Activated CD4-positive, alpha-beta T cell treated with anti-CD3 and anti-CD28 coated beads, Interleukin-2, amount 10 ng/mL, durations not matched to agents 24 days and 14 days (primary cell): ENCODE results near the gene AFG1L. TPM values are rescaled to one million over a fixed set of nuclear protein-coding genes. Genes with fewer than 3 reads are reported as not detected.
"Not testable (repeated sequence)": the region's sequence is repeated elsewhere in the genome, so short reads cannot be mapped to it uniquely, and the experiment has no call there.

ENCODE experiments used
- DNase-seq: peaks from one replicate; pipeline ENCODE4 v3.0.0; 2022
- H3K27ac Mint-ChIP-seq: one replicate; pipeline ENCODE4 v1.8.0; 2022; ENCODE audit warnings: mild to moderate bottlenecking, mixed read lengths
- H3K27me3 Mint-ChIP-seq: one replicate; pipeline ENCODE4 v1.8.0; 2022; ENCODE audit warnings: mixed read lengths
- H3K36me3 Mint-ChIP-seq: one replicate; pipeline ENCODE4 v1.8.0; 2022; ENCODE audit warnings: low read depth, mild to moderate bottlenecking, mixed read lengths
- H3K4me1 Mint-ChIP-seq: one replicate; pipeline ENCODE4 v1.8.0; 2021; ENCODE audit warnings: mixed read lengths
- H3K4me3 Mint-ChIP-seq: one replicate; pipeline ENCODE4 v1.8.0; 2022; ENCODE audit warnings: mild to moderate bottlenecking, moderate library complexity, mixed read lengths
- H3K9me3 Mint-ChIP-seq: one replicate; pipeline ENCODE4 v1.8.0; 2021; ENCODE audit warnings: mixed read lengths
- intact Hi-C: fragments of 100-400 bp; cut with micrococcal nuclease; formaldehyde crosslinking; loops from one replicate; pipeline ENCODE4 v1.15.1; 2023
- total RNA-seq: library from RNA; stranded (reverse); gene quantifications from 2 replicates; pipeline ENCODE4 v1.2.3, GENCODE V29; 2022

The AFG1L gene
- 6.0 and 6.3 TPM in 2 replicates for total RNA-seq

- peaks cover 1% of the 10 kb centered on the region for H3K27me3 Mint-ChIP-seq
- H3K4me3 Mint-ChIP-seq = peak within 1 kb of the TSS; percentile 99
- H3K4me1 Mint-ChIP-seq = peaks cover 21% of the 10 kb centered on the region
- peaks cover 4% of the 10 kb centered on the region for H3K36me3 Mint-ChIP-seq
- H3K27ac Mint-ChIP-seq = peak within 1 kb of the TSS; percentile 100
- peak; percentile 96 for DNase-seq
- no peaks in the 10 kb centered on the region for H3K9me3 Mint-ChIP-seq
- intact Hi-C loops = loop anchor here (1.0 to 5.0 kb wide), 3 partner anchors 34 to 337 kb away; partner anchors contain the start of genes SEC63 and SNX3
Observed at GRCh38 chr6:108294727-108295625, at the start of gene AFG1L. Gene AFG1L, plus strand, starts transcription at chr6:108295054. Its CDS starts 26 bp downstream, at chr6:108295080.

DNA sequence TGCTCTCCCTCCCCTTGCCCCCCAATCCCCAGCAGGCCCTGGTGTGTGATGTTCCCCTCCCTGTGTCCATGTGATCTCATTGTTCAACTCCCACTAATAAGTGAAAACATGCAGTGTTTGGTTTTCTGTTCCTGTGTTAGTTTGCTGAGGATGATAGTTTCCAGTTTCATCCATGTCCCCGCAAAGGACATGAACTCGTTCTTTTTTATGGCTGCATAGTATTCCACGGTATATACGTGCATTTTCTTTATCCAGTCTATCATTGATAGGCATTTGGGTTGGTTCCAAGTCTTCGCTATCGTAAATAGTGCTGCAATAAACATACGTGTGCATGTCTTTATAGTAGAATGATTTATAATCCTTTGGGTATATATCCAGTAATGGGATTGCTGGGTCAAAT is 49.8 kb upstream of the AFG1L start:
- not testable (repeated sequence) for H3K4me3 Mint-ChIP-seq, DNase-seq
- H3K36me3 Mint-ChIP-seq = peaks cover 47% of the 10 kb centered on the region

GRCh38 chr6:108247965-108248536 is 46.8 kb upstream of the AFG1L start:
- no peak for DNase-seq
- intact Hi-C loops = no loop called here
- no peaks in the 10 kb centered on the region for H3K27me3 Mint-ChIP-seq
- H3K4me3 Mint-ChIP-seq = no peak overlapping the region
- H3K9me3 Mint-ChIP-seq = no peaks in the 10 kb centered on the region
- peaks cover 13% of the 10 kb centered on the region for H3K4me1 Mint-ChIP-seq
- H3K27ac Mint-ChIP-seq = no peak overlapping the region
- H3K36me3 Mint-ChIP-seq = peaks cover 44% of the 10 kb centered on the region

More for the DNA sequence above, 49.8 kb upstream of the AFG1L start:
- H3K27me3 Mint-ChIP-seq, H3K9me3 Mint-ChIP-seq, intact Hi-C loops, H3K4me1 Mint-ChIP-seq, H3K27ac Mint-ChIP-seq: not testable (repeated sequence)

DNA sequence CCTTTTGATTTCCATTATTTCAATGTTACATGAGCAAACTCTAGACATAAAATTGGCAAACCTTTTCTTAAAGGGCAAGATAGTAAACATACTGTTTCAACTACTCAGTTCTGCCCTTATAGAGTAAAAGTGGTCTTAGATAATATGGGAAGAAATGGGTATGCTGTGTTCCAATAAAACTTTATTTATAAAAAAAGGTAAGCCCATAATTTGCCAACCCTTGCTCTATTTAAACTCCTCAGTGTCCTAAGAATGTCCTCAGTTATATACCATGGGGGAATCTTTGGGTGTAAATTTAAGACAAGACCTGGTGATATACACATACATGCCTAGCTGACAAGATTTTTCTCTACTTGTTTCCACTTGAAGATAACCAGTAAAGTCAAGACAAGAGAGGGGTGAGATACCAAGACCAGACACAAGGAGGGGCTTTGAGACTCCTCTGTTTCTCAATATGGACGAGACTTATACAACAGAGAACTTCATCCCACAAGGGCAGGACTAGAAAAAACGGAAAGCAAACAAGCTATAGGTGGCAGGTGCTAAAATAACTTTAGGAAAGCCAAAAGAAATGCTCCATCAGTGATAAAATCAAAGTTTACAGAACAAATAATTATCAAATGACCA is 44.5 kb upstream of the AFG1L start:
- Mint-ChIP-seq H3K4me3 (no peak overlapping the region), H3K27ac (no peak overlapping the region), H3K4me1 (peaks cover 20% of the 10 kb centered on the region), H3K27me3 (no peaks in the 10 kb centered on the region), H3K9me3 (no peaks in the 10 kb centered on the region), H3K36me3 (peaks cover 34% of the 10 kb centered on the region)
- intact Hi-C loops = no loop called here
- no peak for DNase-seq

- no peaks in the 10 kb centered on the region for H3K9me3 Mint-ChIP-seq
- no peaks in the 10 kb centered on the region for H3K27me3 Mint-ChIP-seq
- DNase-seq = no peak
- intact Hi-C loops = no loop called here
- peaks cover 27% of the 10 kb centered on the region for H3K36me3 Mint-ChIP-seq
- H3K27ac Mint-ChIP-seq = no peak overlapping the region
- H3K4me1 Mint-ChIP-seq = peaks cover 20% of the 10 kb centered on the region
- H3K4me3 Mint-ChIP-seq = no peak overlapping the region
Observed at GRCh38 chr6:108251252-108251651, 43.6 kb upstream of the AFG1L start.

DNA sequence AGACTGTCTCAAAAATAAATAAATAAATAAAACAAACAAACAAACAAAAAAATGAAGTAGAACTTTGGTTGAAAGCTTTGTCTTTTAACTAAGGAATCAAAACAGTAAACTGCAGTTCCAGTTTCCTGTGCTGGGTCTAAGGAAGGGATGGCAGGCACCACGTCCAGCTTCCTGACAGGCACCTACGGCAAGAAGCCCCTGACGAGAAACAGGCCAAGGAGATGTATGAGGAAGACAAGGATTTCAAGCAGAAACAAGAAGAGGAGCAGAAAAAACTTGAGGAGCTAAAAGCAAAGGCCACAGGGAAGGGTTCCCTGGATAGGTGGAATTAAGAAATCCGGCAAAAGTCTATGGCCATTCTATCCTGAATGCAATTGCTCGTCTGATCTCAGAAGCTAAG is 42.8 kb upstream of the AFG1L start:
- H3K36me3 Mint-ChIP-seq = peaks cover 29% of the 10 kb centered on the region
- H3K4me3 Mint-ChIP-seq = no peak overlapping the region
- H3K4me1 Mint-ChIP-seq = peaks cover 25% of the 10 kb centered on the region
- H3K27ac Mint-ChIP-seq = no peak overlapping the region
- H3K9me3 Mint-ChIP-seq = no peaks in the 10 kb centered on the region
- intact Hi-C loops = no loop called here
- H3K27me3 Mint-ChIP-seq = no peaks in the 10 kb centered on the region
- DNase-seq = no peak

DNA sequence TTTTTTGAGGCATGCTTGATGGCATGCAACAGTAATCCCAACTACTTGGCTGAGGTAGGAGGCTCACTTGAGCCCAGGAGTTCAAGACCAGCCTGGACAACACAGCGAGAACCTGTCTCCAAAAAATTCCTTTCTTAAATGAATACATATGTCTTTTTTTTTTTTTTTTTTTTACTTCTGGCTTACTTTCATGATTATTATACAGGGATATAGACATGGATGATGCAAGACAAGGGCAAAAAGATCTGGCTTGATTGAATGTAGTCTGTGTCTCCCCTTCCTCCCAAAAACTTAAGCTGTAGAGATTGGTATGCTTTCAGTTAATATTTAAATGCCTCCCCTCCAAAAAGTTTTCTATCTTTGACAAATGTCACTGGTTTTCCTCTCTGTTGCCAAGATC is 41.6 kb upstream of the AFG1L start:
- no peak for DNase-seq
- Mint-ChIP-seq H3K4me3 (no peak overlapping the region), H3K27me3 (no peaks in the 10 kb centered on the region), H3K36me3 (peaks cover 25% of the 10 kb centered on the region), H3K4me1 (peaks cover 23% of the 10 kb centered on the region), H3K9me3 (no peaks in the 10 kb centered on the region), H3K27ac (no peak overlapping the region)
- intact Hi-C loops = no loop called here

GRCh38 chr6:108254433-108255410 is 40.1 kb upstream of the AFG1L start:
- H3K27ac Mint-ChIP-seq = no peak overlapping the region
- DNase-seq = no peak
- peaks cover 28% of the 10 kb centered on the region for H3K4me1 Mint-ChIP-seq
- H3K9me3 Mint-ChIP-seq = no peaks in the 10 kb centered on the region
- peaks cover 25% of the 10 kb centered on the region for H3K36me3 Mint-ChIP-seq
- H3K4me3 Mint-ChIP-seq = no peak overlapping the region
- H3K27me3 Mint-ChIP-seq = no peaks in the 10 kb centered on the region
- intact Hi-C loops = no loop called here

- peaks cover 10% of the 10 kb centered on the region for H3K36me3 Mint-ChIP-seq
- intact Hi-C loops = loop anchor here (2.0 to 10.0 kb wide), 6 partner anchors 37 to 1233 kb away; partner anchors contain the start of genes CD164, MTRES1 and OSTM1
- H3K27ac Mint-ChIP-seq = peak overlapping the region; percentile 89
- H3K4me1 Mint-ChIP-seq = peaks cover 18% of the 10 kb centered on the region
- H3K27me3 Mint-ChIP-seq = peaks cover 9% of the 10 kb centered on the region
- H3K9me3 Mint-ChIP-seq = no peaks in the 10 kb centered on the region
- peak overlapping the region; percentile 86 for H3K4me3 Mint-ChIP-seq
- peak; percentile 76 for DNase-seq
Observed at GRCh38 chr6:108260126-108260808, 34.6 kb upstream of the AFG1L start.

- peak; percentile 97 for DNase-seq
- no peaks in the 10 kb centered on the region for H3K9me3 Mint-ChIP-seq
- peaks cover 10% of the 10 kb centered on the region for H3K36me3 Mint-ChIP-seq
- peak within 1 kb of the TSS; percentile 86 for H3K4me3 Mint-ChIP-seq
- peaks cover 18% of the 10 kb centered on the region for H3K4me1 Mint-ChIP-seq
- peak within 1 kb of the TSS; percentile 89 for H3K27ac Mint-ChIP-seq
- intact Hi-C loops = loop anchor here (1.0 to 10.0 kb wide), 9 partner anchors 33 to 1234 kb away; partner anchors contain the start of genes CD164, MTRES1, OSTM1 and SESN1
- peaks cover 9% of the 10 kb centered on the region for H3K27me3 Mint-ChIP-seq
Observed at GRCh38 chr6:108260809-108261569, 33.9 kb upstream of the AFG1L start, which contains the start of gene SNX3. Gene SNX3, minus strand, starts transcription at chr6:108261040. Its CDS starts 119 bp downstream, at chr6:108260921.

GRCh38 chr6:108263371-108263770 is 31.5 kb upstream of the AFG1L start:
- Mint-ChIP-seq H3K36me3 (peaks cover 3% of the 10 kb centered on the region), H3K4me3 (no peak overlapping the region), H3K4me1 (peaks cover 10% of the 10 kb centered on the region), H3K27ac (no peak overlapping the region), H3K27me3 (peaks cover 14% of the 10 kb centered on the region), H3K9me3 (no peaks in the 10 kb centered on the region)
- no peak for DNase-seq
- intact Hi-C loops = loop anchor here (5.0 to 10.0 kb wide), 2 partner anchors 189 to 1236 kb away; partner anchors contain the start of genes MTRES1 and OSTM1

GRCh38 chr6:108268845-108269244 is 26.0 kb upstream of the AFG1L start:
- Mint-ChIP-seq H3K4me1 (peaks cover 2% of the 10 kb centered on the region), H3K36me3 (no peaks in the 10 kb centered on the region), H3K4me3 (no peak overlapping the region), H3K27me3 (peaks cover 16% of the 10 kb centered on the region), H3K27ac (no peak overlapping the region), H3K9me3 (no peaks in the 10 kb centered on the region)
- no peak for DNase-seq
- intact Hi-C loops = loop anchor here (10.0 kb wide), 1 partner anchor 194 kb away; the partner anchor contains the start of gene OSTM1
